WERI-Rb-1 (cell line): ENCODE results near the gene ROBO2.

Experiments used
- DNase-seq: peaks from one replicate; pipeline ENCODE4 v3.0.0-alpha.2; 2020
- H3K27ac ChIP-seq: fragments of 250-450 bp; sonication (Bioruptor Pico); 2 replicates; pipeline ENCODE4 v1.5.1; 2020; ENCODE audit warnings: mild to moderate bottlenecking, moderate library complexity
- H3K27me3 ChIP-seq: fragments of 250-450 bp; sonication (Bioruptor Pico); 2 replicates; pipeline ENCODE4 v1.5.1; 2021; ENCODE audit warnings: mild to moderate bottlenecking, low read depth, moderate library complexity; ENCODE audit not compliant: insufficient read depth, severe bottlenecking
- H3K36me3 ChIP-seq: fragments of 250-450 bp; sonication (Bioruptor Pico); 2 replicates; pipeline ENCODE4 v1.5.1; 2020; ENCODE audit warnings: mild to moderate bottlenecking, moderate library complexity
- H3K4me3 ChIP-seq: 2 replicates; pipeline ENCODE4 v1.5.1; 2011; ENCODE audit warnings: low read depth, mild to moderate bottlenecking, control low read depth, low read length
- H3K9me3 ChIP-seq: fragments of 250-450 bp; sonication (Bioruptor Pico); 2 replicates; pipeline ENCODE4 v1.5.1; 2021; ENCODE audit warnings: mild to moderate bottlenecking, moderate library complexity; ENCODE audit not compliant: severe bottlenecking
- CTCF ChIP-seq: IDR thresholded peaks from 2 replicates; pipeline ENCODE4 v1.5.1; 2011; ENCODE audit warnings: low read depth, mild to moderate bottlenecking, control low read depth, inconsistent platforms, low read length

The ROBO2 gene

GRCh38 chr3:77052733-77053670, 13.1 kb downstream of the ROBO2 start:
- no peak overlapping the region for H3K4me3 ChIP-seq
- no peak for TF ChIP-seq CTCF
- H3K27me3 ChIP-seq, result no peaks in the 10 kb centered on the region
- no peaks in the 10 kb centered on the region for H3K9me3 ChIP-seq
- H3K36me3 ChIP-seq, result no peaks in the 10 kb centered on the region
- DNase-seq, result no peak
- H3K27ac ChIP-seq, result no peak overlapping the region

- Histone ChIP-seq H3K36me3 (no peaks in the 10 kb centered on the region), H3K27me3 (no peaks in the 10 kb centered on the region), H3K27ac (no peak overlapping the region), H3K9me3 (no peaks in the 10 kb centered on the region), H3K4me3 (no peak overlapping the region)
- DNase-seq, result no peak
- TF ChIP-seq CTCF, result no peak
These were observed 13.9 kb downstream of the ROBO2 start for GRCh38 chr3:77053795-77054194.

- Histone ChIP-seq H3K27ac (no peak overlapping the region), H3K4me3 (no peak overlapping the region), H3K27me3 (no peaks in the 10 kb centered on the region), H3K9me3 (no peaks in the 10 kb centered on the region), H3K36me3 (peaks cover 4% of the 10 kb centered on the region; the same call in 1 of the 2 replicates)
- no peak for DNase-seq
- no peak for TF ChIP-seq CTCF
These were observed 16.0 kb downstream of the ROBO2 start for GRCh38 chr3:77055841-77056341.

GRCh38 chr3:77059354-77059753, 19.5 kb downstream of the ROBO2 start:
- no peak for TF ChIP-seq CTCF
- Histone ChIP-seq H3K4me3 (no peak overlapping the region), H3K27ac (no peak overlapping the region), H3K27me3 (no peaks in the 10 kb centered on the region), H3K36me3 (peaks cover 10% of the 10 kb centered on the region), H3K9me3 (no peaks in the 10 kb centered on the region)
- no peak for DNase-seq

GRCh38 chr3:77063423-77063822, 23.5 kb downstream of the ROBO2 start:
- TF ChIP-seq CTCF, result no peak
- H3K27ac ChIP-seq, result no peak overlapping the region
- DNase-seq, result no peak
- peaks cover 10% of the 10 kb centered on the region for H3K36me3 ChIP-seq
- H3K9me3 ChIP-seq, result no peaks in the 10 kb centered on the region
- no peak overlapping the region for H3K4me3 ChIP-seq
- H3K27me3 ChIP-seq, result no peaks in the 10 kb centered on the region
